8988T (cell line): ENCODE data around the gene ELL2.
"Not testable (repeated sequence)": the region's sequence is repeated elsewhere in the genome, so short reads cannot be mapped to it uniquely, and the experiment has no call there.

ENCODE experiments used
- DNase-seq: peaks from one replicate; pipeline ENCODE4 v3.0.0; 2011

Gene ELL2

DNA sequence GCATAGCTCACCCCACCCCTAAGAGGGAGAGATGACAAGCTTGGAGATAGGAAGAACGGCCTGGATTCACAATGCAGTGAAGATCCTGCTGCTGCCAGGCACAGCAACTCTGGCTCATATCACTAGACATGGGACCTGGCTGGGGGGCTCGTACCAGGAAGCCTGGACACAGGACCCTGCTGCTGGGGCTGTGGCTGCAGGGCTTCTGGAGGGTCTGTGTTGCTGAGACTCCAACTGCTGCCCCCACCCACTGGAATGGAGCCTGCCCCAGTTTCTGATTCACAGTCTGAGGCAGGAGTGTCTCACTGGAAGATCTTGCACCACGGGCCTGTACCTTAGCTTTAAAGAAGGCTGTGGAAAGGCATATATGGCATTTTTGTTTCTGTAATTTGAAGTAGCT lies 108.2 kb downstream of the ELL2 start:
- no peak for DNase-seq

DNA sequence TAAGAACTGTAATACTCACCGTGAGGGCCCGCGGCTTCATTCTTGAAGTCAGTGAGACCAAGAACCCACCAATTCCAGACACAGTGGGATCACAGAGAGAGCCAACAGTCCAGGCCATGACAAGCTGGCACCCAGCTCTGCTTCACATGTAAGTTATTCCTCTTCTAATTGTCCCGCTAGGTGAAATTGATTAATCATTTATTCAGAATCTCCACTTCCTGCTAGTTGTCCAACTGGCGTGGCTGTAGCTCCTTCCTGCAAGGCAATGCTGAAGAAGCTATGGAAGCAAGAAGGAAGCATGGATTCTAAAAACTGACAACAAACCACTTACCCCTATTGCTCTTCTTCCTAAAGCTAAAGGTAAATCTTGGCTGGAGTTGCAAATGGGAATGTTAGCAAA lies 109.1 kb downstream of the ELL2 start:
- no peak for DNase-seq

DNA sequence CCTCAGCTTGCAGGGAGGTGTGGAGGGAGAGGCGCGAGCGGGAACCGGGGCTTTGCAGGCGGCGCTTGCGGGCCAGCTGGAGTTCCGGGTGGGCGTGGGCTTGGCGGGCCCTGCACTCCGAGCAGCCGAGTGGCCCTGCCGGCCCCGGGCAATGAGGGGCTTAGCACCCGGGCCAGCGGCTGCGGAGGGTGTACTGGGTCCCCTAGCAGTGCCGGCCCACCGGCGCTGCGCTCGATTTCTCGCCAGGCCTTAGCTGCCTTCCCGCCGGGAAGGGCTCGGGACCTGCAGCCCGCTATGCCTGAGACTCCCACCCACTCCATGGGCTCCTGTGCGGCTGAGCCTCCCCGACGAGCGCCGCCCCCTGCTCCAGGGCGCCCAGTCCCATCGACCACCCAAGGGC lies 110.5 kb downstream of the ELL2 start:
- DNase-seq = not testable (repeated sequence)

DNA sequence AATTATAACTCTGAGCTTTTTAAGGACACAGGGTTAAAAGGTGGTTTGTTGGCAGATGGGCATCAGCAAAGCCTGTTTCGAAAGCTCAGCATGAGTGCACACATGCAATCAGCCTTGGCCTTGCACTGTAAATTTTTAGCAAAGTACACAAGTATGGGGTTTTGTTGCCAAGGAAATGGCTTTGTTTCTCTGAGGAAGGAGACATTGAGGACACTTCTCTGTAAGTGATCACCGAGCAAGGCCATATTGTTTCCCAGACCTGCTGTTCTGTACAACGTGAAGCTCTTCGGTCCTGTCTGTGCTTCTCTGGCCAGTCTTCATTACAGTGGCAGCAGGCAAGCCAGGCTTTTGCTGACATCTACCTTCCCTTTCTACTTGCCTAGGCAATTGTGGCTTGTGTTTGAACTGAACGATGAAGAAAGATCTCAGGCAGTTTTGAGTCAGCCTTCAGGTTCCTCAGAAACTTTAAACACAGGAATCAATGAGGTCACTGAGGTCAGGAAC lies 111.2 kb downstream of the ELL2 start:
- DNase-seq = no peak

DNA sequence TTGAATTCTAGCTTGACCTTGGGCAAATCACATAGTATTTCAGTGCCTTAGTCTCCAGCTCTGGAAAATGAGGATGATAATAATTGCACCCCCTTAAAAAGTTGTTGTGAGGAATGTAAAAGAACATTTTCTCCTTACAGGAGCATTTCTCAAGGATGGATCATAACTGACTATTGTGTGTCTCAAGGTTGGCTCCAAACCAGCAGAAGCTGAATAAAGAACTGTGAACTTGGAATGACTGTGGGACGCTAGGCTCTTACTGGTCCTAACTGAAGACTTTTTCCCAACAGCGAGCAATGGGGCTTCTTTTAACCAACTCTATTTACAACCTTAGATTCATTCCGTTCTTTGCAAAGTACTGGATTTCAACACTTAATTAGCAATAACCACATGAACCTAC lies 113.0 kb downstream of the ELL2 start:
- no peak for DNase-seq

DNA sequence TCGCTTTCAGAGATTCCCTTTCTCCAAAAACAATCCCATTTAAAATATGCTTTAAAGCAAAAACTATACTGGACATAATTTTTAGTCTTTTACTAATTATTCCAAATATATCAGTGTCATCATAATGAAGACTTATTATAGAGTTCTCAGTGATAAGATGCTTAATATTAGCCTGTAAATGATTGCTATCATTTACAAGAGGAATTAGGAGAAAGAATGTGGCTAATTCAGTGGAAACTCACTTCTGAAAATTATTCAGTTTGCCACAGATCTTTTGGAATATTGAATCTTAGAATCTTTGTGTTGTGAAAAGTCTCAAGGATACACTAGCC lies 114.4 kb downstream of the ELL2 start:
- no peak for DNase-seq

DNA sequence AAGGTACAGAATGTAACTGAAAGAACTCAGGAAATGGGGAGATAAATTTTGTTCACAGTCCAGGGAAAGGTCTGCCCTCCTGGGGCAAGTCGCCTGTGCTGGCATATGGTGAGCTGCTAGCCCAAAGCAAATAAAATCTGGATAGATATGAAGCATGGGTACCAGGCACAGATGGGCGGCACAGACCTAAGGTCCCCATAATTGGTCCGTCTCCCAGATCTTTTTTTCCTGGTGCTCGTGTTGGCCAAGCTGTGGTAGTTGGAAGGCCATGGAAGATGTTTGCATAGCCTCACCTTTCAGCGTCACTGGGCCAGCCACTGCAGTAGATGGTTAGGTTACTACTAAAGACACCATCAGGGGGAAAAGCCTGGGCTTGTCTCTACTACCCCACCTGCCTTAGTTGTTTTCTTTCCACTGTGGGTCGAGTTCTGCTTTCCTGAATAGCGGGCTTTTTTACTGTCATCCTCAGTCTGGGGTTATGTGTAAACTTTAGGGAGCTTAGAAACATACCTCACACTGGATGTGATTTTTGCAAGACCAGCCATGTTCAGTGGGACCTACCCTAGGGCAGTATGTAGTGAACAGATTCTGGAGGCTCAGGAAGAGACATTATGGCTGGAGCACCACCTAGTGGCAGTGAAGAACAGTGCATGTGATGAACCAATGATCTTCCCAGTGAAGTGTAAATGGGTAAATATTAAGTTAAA lies 114.9 kb downstream of the ELL2 start:
- DNase-seq = peak; percentile 68

DNA sequence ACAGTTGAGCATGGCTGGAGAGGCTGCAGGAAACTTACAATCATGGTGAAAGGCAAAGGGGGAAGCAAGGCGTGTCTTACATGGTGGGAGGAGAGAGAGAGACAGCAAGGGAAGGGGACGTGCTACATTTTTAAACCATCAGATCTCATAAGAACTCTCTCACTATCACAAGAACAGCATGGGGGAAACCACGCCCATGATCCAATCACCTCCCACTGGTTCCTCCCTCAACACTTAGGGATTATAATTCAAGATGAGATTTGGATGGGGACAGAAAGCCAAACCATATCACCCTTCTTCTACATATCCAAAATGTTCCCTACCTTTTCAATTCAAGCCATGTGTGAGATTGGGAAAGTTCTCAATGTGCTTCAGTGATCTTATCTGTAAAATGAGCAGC lies 116.3 kb downstream of the ELL2 start:
- no peak for DNase-seq

DNA sequence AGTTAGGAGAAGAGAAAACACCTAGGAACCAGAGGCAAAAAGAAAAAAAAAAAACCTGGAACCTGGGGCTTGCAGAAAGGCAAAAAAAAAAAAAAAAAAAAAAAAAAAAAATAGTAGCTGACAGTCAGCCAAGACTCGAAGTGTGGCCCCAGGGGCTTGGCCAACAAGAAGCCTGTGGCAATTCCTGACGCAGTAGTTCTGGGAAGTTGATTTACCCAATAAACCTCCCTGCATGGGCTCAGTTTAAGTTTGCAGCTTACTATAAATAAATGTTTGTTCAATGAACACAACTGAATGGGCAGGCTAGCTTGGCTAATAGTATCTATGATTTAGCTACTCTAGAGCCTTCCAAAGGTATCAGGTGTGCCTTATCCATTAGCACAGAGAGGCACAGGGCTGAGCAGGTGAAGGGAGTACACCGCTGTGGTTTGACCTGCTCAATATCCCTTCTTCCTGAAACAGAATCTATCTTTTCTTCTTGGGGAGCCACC lies 117.9 kb downstream of the ELL2 start:
- DNase-seq = no peak

DNA sequence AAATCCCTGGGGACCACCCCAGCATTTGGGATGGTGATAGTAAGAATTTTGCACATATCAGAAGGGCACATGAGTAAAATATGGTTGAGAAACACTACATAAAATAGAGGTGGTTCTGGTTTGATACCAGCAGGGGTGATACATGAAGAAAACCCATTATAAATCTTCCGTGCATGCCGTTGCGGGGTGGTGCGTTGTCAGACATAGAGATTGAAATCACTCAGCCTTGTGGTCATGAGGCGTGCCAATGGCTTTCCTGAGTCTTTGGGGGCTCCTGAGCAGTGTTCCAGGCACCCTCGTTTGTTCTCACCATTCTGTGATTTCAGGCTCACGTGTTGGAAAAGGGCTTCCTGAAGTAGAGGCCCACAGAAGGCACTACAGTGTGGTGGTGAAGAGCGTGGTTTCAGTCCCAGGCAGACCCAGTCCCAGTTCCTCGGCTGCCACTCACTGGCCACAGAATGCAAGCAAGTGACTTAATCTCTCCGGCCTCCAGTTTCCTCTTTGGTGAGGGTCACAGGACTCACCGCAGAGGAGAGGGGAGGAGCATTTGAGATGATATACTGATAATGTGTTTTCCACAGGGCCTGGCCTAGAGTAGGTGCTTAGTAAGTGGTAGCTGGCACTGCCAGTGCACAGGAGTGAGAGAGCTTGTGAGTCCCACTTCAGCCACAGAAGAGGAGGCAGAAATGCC lies 118.7 kb downstream of the ELL2 start:
- DNase-seq = peak; percentile 55

DNA sequence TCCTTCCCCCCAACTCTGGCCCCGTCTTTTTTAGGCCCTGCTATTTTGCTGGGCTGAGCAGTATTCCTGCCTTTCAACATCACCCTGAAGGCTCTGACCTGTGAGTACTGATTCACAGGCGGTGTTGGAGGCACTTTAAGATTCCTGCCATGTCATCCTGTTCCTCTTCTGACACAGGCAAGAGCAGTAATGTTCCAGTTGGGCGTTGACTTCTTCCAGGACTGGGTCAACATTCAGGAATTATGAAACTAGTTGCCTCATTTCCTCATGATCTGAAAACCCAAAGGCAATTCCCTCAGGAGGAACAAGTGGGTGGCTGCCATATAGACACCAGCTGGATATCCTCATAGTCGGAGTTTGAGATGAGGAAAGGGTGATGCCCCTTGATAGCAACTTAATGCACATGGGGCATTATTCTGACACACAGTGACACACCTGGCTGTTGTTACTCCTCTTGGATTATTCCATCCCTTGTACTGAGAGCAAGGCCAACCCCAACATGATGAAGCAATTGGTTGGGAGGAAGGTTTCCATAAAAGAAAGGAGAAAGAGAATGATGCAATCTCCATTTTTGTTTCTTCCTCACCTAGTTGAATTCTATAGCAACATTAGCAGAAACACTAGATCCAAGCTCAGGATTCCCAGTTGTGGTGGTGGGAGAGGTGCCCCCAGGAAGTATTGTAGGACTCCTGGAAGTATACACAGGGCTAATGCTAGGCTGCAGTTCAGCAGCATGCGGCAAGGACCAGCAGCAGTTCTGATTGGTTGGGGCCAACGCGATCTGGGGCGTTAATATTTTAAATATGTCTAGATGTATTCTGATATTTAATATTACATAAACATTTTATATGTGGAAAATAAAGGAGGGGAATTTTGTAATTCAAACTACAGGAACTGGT lies 119.5 kb downstream of the ELL2 start:
- DNase-seq = no peak

DNA sequence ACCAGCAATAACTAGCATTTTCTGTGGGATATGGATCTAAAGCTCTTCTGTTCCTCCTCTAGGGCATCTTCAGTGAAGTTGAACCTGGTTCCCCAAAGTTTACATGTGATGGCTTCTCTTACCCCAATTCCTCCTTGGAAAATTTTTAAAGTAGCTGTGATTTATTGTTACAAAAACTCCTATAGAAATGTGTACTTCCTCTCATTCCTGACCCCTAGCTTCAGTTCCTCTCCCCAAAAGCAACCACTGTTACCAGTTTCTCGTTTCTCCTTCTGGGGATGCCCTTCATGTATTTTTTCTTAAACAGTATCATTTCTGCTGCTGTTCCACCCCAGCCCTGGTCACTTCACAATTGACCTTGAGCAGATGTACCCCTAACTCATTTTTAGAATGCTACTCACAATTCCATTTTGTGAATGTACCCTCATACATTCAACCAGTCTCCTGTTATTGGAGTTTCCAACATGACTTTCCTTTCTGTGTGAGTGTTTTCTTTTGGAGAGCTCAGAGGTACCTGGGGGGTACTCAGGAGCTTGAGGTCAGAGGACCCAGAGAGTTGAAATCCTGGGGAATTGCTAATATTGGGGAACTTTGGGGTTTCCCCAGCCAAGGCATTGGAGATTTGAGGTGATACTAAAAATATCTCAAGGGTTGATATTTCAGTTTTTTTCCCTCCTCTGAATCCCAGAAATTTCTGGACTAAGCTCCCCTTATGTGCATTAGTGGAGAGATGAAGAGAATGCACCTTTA lies 120.5 kb downstream of the ELL2 start:
- no peak for DNase-seq

DNA sequence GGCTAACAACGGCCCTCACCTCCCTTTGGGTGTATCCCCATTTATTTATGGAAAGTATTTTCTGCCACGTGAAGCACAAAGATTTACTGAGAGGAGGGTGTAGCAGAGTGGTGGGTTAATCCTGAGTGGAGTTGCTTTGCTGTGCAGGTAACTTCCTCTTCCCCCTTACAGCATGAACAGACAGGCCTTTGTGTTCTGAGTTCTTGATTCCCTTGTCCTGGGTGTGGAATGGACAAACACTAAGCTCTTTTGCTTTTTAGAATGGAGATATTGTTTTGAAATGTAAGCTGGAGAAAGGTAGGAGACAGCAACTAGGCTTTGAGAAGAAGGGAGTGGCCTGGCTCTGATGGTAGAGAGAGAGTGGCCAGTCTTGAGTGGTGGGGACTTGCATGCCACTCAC lies 122.0 kb downstream of the ELL2 start:
- no peak for DNase-seq

DNA sequence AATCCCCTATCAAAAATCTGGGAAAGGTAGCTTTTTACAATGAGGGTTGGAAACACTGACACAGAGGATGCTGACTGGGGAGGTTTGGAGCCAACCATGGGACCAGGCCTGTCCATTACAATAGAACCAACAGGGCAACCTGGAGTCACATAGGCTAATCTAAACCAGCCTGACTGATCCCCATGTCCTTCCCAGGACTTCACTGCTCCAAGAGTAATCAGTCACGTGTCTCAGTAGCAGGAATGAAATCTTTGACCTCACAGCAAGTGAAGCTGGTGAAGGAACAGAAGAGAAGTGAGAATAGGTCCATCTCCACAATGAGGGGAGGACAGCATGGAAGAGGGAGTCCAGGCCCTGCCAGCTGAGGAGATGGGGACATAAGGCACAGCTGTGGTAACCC lies 123.1 kb downstream of the ELL2 start:
- DNase-seq = no peak

DNA sequence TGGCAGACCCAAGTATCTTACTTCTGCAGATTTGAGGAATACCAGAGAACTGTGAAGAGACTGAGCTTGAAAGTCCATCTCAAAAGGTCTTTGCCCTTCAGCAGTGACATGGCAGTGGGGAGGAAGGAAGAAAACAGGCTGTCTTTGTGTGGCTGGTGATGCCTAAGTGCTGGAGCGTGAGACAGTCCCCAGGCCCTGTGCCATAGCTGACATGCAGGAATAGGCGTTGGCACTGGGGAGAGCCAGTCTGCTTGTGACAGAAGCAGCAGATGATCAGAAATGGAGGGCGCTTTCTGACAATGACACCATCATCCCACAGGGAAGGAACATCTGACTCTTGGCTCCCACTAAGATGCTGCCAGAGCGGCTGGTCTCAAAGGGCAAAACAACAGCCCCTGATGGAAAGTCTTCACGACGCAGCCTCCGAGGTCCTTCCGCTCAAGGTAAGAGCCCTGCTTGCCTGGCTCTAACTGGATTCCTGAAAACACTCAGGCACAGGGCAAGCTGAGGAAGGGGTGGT lies 123.6 kb downstream of the ELL2 start:
- DNase-seq = no peak

DNA sequence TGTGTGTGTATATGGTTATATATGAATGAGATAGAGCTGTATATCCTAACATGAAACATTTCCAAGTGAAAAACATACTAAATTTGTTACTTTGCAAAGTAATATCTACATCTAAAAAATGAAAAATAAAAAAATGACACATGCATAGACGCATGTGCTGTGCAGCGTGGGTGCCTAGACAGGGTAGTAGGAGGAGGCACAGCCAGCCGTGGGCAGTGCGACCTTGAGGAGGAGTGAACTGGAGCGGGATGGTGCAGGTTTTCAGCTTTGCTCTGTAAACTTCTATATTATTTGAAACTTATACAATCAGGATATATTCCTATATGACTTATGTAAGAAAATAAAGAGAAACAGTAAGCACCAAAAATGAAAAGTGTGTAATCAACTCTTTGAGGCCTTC lies 124.2 kb downstream of the ELL2 start:
- DNase-seq = no peak

DNA sequence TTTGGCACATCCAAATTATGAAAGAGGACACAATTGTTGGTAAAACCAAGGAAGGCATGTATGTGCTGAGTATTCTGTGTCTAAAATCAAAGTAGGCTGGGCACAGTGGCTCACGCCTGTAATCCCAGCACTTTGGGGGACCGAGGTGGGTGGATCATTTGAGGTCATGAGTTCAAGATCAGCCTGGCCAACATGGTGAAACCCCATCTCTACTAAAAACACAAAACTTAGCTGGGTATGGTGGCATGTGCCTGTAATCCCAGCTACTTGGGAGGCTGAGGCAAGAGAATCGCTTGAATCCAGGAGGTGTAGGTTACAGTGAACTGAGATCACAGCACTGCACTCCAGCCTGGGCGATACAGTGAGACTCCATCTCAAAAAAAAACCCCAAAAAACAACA lies 124.7 kb downstream of the ELL2 start:
- not testable (repeated sequence) for DNase-seq

DNA sequence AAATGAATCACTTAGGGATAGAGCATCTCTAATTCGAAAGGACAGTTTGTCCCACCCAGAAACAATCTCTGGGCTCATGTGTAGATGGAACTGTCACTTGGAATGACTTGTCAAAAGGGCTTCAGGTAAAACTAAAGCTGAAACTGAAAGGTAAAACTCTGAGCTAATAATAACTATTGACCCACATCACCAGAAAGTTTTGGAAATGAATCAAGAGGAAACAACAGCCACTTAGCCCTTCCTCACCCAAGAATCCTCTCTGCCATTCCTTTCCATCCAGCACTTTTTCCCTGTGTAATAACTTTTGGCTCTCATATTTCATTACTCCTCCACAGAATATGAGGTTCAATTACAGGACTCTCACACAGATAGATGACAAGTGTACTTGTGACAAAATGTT lies 125.1 kb downstream of the ELL2 start:
- no peak for DNase-seq

DNA sequence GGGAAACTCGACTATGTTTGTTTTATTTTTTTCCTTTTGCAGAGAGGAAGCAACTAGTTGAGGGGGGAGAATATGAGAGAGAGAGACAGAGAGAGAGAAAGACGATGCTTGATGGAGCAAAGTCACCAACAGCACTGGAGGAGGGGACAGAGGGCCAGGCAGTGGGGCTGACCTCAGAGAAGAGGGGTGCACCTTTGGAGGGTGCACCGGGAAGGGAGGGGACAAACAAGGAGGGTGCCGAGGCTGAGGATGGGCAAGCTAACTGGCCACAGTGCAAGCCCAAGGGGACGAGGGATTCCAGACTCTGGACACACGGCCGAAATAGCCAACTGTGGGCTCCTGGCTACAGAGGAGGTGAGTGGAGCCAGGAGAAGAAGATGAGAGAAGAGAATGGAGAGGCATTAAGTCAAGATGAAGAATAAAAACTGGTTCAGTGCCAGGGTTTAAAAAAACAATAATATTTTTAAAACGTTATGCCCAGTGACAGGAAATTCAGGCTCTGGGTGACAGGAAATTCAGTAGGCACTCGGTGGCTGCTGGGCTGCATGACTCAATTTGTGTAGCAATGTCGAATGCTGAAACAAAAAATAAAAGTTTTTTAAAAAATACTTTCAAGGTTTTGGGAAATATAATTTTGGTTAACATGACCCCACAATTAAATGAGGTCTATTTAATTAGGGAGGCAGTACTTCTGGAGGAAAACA lies 125.8 kb downstream of the ELL2 start:
- DNase-seq = no peak
